Bronchial epithelial cell (primary cell): ENCODE measurements around the gene ZNF785. TPM values are rescaled to one million over a fixed set of nuclear protein-coding genes. Genes with fewer than 3 reads are reported as not detected.

Source experiments
- DNase-seq: peaks from one replicate; pipeline ENCODE4 v3.0.0-alpha.2; 2010; ENCODE audit warnings: low read depth
- FAIRE-seq: peaks from 2 replicates; lab custom pipeline; 2011; peaks lifted over from hg19 to GRCh38; lab: Jason Lieb, UNC
- H3K27me3 ChIP-seq: 2 replicates; pipeline ENCODE4 v1.5.1; 2011; ENCODE audit warnings: low read length; ENCODE audit not compliant: control insufficient read depth, insufficient read depth
- H3K36me3 ChIP-seq: 2 replicates; pipeline ENCODE4 v1.5.1; 2011; ENCODE audit warnings: low read length; ENCODE audit not compliant: control insufficient read depth, insufficient read depth
- H3K4me3 ChIP-seq: 2 replicates; pipeline ENCODE4 v1.5.1; 2011; ENCODE audit warnings: mild to moderate bottlenecking, low read depth, low read length, control low read depth
- total RNA-seq: library from RNA; depleted of rRNA; stranded (reverse); fragments of >200 nt; gene quantifications from 2 replicates; pipeline ENCODE4 v1.2.1, GENCODE V29; 2014
- TF ChIP-seq, protein P1 (sequence below): IDR thresholded peaks from 2 replicates; pipeline ENCODE4 v1.5.1; 2011; ENCODE audit warnings: mild to moderate bottlenecking, moderate library complexity, low read length, control low read depth, inconsistent platforms; ENCODE audit not compliant: insufficient read depth, severe bottlenecking

Gene ZNF785
- total RNA-seq, 1 donor from 2014 or later, result 5.3 TPM

- no peak for FAIRE-seq
- H3K36me3 ChIP-seq, result no peaks in the 10 kb centered on the region
- no peaks in the 10 kb centered on the region for H3K27me3 ChIP-seq
Measured at GRCh38 chr16:30565984-30566383, 19.5 kb downstream of the ZNF785 start.

DNA sequence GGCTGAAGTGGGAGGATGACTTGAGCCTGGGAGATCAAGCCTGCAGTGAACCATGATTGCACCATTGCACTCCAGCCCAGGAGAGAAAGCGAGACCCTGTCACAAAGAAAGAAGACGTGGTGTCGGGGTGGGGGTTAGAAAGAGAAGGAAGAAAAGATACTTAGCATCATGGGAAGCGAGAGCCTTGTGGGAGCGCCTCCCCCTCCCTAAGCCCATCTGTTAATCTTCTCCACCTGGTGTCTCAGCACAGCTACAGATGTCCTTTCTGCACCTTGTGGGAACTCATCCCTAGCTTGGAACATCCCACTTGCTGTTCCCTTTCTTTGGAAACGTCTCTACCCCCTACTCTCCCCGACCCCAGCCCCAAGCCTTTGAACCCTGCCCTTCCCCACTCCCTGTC, 20.0 kb downstream of the ZNF785 start:
- no peak for DNase-seq
- FAIRE-seq, result no peak
- H3K27me3 ChIP-seq, result no peaks in the 10 kb centered on the region
- H3K36me3 ChIP-seq, result no peaks in the 10 kb centered on the region
- no peak overlapping the region for H3K4me3 ChIP-seq
- TF ChIP-seq, protein P1, sequence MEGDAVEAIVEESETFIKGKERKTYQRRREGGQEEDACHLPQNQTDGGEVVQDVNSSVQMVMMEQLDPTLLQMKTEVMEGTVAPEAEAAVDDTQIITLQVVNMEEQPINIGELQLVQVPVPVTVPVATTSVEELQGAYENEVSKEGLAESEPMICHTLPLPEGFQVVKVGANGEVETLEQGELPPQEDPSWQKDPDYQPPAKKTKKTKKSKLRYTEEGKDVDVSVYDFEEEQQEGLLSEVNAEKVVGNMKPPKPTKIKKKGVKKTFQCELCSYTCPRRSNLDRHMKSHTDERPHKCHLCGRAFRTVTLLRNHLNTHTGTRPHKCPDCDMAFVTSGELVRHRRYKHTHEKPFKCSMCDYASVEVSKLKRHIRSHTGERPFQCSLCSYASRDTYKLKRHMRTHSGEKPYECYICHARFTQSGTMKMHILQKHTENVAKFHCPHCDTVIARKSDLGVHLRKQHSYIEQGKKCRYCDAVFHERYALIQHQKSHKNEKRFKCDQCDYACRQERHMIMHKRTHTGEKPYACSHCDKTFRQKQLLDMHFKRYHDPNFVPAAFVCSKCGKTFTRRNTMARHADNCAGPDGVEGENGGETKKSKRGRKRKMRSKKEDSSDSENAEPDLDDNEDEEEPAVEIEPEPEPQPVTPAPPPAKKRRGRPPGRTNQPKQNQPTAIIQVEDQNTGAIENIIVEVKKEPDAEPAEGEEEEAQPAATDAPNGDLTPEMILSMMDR, result no peak

More at GRCh38 chr16:30565984-30566383, 19.5 kb downstream of the ZNF785 start:
- TF ChIP-seq, protein P1, result no peak
- H3K4me3 ChIP-seq, result no peak overlapping the region
- no peak for DNase-seq

- no peak for FAIRE-seq
Measured at GRCh38 chr16:30562021-30562420, 23.5 kb downstream of the ZNF785 start.

DNA sequence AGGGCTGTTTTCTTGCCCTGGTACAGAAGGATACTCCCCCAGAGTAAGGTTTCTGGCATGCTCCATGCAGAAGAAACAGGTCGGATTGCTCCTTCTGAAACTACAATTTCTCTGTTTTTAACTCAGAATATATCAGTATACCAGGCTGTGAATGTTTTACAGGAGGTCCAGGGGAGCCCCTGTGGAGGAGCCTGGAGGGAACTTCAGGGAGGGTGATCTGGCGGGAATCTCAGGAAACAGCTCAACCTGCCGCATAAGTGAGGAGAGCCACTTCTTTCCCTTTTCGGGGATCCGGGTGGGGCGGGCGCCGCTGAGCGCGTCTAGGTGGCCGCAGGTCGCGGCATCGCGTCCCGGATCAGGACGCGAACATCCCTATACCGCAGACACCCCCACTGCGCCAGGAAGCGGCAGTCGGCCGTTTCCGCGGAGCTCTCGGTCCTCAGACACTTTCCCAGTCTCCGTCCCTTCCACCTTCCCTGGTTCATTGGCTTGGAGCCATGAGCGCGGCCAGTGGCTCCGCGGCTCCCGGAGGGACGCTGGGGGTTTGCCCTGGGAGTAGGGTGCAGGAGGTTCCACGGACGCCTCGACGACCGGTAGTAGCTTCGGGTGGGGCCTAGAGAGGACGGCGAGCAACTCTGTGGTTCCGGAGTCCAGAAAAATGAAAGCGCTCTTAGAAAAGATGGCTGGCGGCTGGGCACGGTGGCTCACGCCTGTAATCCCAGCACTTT, 24.2 kb downstream of the ZNF785 start:
- H3K27me3 ChIP-seq, result no peaks in the 10 kb centered on the region
- H3K36me3 ChIP-seq, result no peaks in the 10 kb centered on the region
- TF ChIP-seq, protein P1, result no peak
- no peak for DNase-seq
- peak overlapping the region; percentile 36 for H3K4me3 ChIP-seq
- FAIRE-seq, result no peak

More at GRCh38 chr16:30562021-30562420, 23.5 kb downstream of the ZNF785 start:
- Histone ChIP-seq H3K27me3 (no peaks in the 10 kb centered on the region), H3K4me3 (no peak overlapping the region), H3K36me3 (no peaks in the 10 kb centered on the region)
- no peak for DNase-seq
- TF ChIP-seq, protein P1, result no peak

- Histone ChIP-seq H3K4me3 (no peak overlapping the region), H3K27me3 (no peaks in the 10 kb centered on the region), H3K36me3 (peaks cover 5% of the 10 kb centered on the region)
- FAIRE-seq (no peak), DNase-seq (no peak)
- TF ChIP-seq, protein P1, result no peak
Measured at GRCh38 chr16:30559690-30560089, 25.8 kb downstream of the ZNF785 start.

- no peak for FAIRE-seq
- DNase-seq, result no peak
Measured at GRCh38 chr16:30558789-30559377, 26.6 kb downstream of the ZNF785 start.

More at GRCh38 chr16:30558789-30559377, 26.6 kb downstream of the ZNF785 start:
- Histone ChIP-seq H3K36me3 (peaks cover 5% of the 10 kb centered on the region), H3K27me3 (no peaks in the 10 kb centered on the region), H3K4me3 (peak overlapping the region; percentile 20)
- TF ChIP-seq, protein P1, result no peak
